OCI-M2 (cell line): ENCODE measurements around the gene SLC1A7.

Source experiments
- DNase-seq: peaks from one replicate; lab custom pipeline; 2025; ENCODE audit not compliant: unreplicated experiment; lab: John Stamatoyannopoulos, UW

SLC1A7 gene

GRCh38 chr1:53091841-53092645, 50.4 kb downstream of the SLC1A7 start:
- DNase-seq, result no peak

DNA sequence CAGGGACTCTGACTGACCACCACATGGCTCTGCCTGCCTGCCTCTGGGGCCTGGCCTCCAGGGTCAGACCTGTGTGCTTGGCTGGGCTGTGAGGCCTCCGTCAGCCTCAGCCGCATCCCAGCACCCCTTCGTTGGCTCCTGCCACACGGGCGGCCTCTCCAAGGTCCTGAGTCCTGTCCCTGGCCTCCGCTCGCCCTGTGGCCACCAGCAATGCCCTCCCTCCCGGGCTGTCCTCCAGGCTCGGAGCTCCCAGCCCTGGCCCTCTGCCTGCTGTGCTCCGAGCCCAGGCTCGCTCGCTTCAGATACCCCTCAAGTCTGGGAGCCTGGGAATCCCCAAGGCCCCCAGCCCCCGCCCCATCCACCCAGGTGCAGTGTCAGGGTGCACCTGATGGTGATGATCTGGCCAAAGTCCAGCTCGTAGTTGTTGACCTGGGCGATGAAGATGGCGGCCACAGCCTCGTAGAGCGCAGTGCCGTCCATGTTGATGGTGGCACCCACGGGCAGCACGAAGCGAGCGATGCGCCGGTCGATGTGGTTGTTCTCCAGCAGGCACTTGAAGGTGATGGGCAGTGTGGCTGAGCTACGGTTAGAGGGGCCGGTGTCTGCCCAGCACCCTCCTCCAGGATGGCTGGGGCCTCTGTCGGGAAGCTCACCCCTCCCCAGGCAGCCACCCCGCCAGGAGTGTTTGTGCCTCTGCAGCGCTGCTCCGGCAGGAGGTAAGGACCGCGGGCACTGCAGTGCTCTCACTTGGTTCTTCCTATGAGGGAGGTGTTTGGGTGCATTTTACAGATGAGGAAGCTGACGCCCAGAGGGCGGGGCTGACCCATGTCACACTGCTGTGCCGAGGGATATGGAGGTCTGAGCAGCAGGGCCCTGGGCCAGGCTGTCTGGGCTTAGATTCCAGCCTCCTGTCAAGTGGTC, 52.0 kb downstream of the SLC1A7 start:
- DNase-seq, result no peak

DNA sequence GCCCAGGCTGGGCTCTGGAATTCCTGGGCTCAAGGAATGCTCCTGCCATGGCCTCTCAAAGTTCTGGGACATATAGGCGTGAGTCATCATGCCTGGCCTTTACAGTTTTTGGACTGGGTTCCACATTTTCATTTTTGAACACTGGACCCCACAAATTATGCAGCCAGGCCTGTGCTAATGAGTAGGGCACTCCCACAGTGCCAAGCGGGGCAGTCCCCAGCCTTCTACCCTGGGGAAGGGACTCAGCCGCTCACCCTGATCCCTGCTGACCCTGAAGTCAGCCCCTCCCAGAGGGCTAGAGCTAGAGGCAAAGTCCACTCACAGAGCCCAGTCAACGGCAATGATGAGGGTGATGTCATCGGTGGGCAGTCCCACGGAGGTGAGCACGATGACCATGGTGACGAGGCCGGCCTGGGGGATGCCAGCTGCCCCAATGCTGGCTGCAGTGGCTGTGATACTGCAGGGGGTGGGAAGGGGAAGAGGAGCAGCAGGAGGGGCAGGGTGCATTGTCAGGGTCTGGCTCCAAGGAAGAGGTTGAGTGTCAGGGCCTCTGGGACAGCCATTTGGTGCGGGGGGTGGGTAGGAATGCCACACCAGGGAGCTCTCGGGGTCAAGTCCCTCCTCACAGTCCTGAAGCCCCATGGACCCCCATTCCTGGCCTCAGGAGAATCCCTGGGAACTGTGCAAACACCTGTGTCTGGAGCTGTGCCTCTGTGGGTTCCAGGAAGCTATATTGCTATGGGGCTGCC, 52.8 kb downstream of the SLC1A7 start:
- DNase-seq, result no peak

DNA sequence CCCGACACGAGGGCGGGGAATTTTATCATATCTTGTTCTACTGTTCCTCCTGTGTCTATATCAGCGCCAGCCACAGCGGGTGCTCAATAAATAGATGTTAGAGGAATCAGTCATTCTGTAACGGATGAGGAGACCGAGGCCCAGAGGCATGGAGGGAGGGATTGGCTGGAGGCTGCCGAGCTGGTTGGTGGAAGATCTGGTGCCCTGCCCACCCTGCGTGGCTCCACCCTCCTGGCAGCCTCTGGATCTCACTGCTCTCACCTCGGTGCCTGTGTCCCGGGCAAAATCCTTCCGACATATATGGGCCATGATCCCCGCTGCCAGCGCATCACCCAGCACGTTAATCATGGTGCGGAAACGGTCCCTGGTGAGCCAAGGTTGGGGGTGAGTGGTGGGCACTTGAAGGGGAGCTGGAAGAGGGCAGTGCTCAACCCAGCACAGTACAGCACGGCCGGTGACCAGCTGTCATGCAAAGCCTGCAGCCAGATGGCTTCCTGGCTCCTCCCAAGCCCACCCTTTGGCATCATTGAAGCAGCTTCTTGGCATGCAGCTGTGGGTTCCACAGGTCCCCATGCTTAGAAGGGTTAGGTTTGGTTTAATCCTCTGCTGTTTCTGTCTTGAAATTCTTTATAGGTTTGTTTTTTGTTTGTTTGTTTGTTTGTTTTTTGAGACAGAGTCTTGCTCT, 53.7 kb downstream of the SLC1A7 start:
- DNase-seq, result no peak

DNA sequence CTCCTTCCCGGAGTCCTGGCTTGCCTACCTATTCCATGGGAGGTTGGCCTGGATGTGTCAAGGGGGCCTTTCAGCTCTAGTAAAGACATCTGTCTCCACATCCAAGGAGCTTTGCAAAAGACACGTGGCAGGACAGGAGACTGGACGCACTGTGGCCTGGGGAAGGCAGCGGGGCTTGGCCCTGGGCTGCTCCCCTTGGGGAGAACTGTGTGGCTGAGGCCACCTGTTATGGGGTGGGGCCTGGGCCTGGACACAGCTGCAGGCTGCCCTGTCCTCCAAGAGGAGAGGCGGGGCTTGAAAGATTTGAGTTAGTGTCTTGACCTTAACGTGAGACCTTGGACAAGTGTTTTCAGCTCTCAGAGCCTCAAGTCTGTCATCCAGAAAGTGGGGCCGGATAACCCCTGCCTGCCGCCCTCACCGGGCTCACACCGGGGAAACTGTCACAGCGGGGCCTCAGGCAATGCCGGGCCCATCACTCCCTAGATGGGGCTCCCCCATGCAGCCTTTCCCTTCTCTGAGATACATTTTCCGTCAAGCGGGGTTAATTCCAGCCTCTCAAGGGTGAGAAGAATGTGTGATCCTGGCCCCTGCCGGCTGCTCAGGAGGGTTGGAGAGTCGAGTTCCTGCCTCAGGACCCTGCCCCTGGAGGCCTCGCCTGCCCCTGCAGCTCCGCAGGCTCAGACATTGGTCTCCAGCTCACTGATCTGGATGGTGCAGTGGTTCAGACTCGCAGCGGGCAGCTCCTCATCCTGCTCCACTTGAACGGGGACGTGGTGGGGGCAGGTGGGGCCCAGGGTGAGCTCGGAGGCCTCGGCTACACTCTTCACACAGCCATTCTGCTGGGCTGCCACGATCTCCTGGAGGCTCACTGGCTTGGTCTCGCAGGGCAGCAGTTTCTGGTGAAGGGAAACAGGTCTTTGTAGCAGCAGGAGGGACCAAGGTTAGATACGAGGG, 54.8 kb downstream of the SLC1A7 start:
- no peak for DNase-seq

GRCh38 chr1:53086491-53087070, 55.9 kb downstream of the SLC1A7 start:
- DNase-seq, result no peak

- no peak for DNase-seq
Measured at GRCh38 chr1:53085405-53085804, 57.0 kb downstream of the SLC1A7 start.

- DNase-seq, result no peak
Measured at GRCh38 chr1:53084589-53084971, 57.9 kb downstream of the SLC1A7 start.

- no peak for DNase-seq
Measured at GRCh38 chr1:53083636-53084588, 58.5 kb downstream of the SLC1A7 start.

GRCh38 chr1:53082826-53083455, 59.5 kb downstream of the SLC1A7 start:
- DNase-seq, result no peak

DNA sequence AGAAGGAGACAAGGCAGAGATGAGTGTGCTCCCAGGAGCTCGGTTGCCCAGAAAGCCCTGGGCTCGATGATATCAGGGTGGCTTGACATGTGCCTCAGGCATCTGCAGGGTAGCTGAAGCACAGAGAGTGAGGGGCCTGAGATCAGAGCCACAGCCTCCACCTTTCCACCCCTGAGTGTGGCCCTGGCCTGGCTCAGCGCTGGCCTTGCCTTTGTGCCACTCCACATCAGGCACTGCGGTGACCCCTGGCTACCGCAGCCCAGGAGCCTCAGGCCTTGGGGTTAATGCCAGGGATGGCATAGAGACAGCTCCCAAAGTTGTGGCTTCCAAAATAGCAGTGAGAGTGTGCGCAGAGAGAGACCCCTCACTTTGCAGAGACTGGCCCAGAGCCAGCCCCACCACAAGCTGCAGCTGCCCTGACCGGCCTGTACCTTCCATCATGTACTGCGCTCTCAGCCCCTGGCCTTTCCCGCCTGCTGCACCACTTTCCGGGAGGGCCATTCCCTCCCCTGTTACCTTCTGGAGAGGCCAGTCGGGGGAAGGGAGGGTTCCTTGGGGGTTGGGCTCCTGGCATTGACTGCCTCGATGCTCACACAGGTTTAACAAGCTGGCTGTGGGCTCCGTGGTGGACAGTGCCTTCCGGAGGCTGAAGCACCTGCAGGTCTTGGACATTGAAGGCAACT, 60.9 kb downstream of the SLC1A7 start:
- DNase-seq, result no peak

DNA sequence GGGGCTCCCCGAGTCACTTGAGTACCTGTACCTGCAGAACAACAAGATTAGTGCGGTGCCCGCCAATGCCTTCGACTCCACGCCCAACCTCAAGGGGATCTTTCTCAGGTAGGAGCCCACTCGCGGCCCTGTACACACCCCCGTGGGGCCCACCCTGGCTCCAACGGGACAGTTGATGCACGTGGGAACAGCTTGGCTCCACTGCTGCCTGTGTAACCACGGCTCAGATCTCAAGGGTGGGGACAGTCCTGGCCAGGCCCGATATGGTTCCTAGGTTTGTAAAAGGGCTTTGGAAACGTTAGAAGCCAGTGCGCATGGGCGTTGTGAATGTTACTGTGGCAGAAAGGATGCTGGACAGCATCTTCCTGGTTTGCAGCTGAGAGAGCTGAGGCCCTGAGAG, 61.7 kb downstream of the SLC1A7 start:
- DNase-seq, result no peak

DNA sequence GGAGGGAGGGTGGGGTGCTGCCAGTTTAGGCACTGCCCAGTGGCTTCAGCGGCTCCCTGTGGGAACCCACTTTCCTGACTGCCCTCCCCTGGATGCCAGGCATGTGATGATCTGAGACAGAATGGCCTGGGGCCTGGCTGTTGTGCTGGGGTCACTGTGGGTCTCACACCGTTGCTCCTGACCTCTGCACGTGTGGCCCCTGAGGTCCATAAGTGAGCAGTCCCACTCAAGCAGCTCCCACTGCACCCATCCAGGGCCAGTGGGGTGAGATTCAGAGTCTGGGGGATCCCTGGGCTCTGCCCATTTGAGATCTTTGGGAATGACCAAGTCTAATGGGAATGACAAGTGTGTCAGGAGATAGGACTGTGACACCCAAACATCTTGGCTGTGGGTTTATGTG, 62.4 kb downstream of the SLC1A7 start:
- no peak for DNase-seq

DNA sequence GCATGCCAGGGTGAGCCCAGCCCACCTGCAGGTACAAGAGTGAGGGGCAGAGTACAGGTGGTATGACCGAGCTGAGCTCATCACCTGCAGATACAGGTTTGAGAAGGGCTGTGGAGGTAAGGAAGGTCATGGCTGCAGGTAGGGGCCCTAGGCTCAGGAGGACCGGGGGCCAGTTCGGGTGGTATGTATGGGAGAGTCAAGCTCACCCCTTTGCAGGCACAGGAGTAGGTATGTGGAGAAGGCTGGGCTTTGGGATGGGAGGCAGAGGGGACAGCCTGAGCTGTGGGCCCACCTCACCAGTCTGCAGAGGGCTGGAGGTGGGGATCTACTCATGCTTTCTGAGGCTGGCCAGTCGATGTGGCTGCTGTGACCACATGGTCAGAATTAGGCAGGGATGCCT, 63.2 kb downstream of the SLC1A7 start:
- no peak for DNase-seq

- no peak for DNase-seq
Measured at GRCh38 chr1:53078333-53079101, 63.9 kb downstream of the SLC1A7 start.

- DNase-seq, result no peak
Measured at GRCh38 chr1:53077599-53077965, 64.9 kb downstream of the SLC1A7 start.
